Peyer's patch (tissue), 4 donors: Measurements from ENCODE around the gene SAAL1.

Experiments
- POLR2A ChIP-seq, 2 donors: fragments of 450-650 bp; IDR thresholded peaks; one replicate each; pipeline ENCODE4 v1.5.1; 2017; ENCODE audit warnings: antibody characterized with exemption in 2 of 2, mild to moderate bottlenecking in 2 of 2, moderate library complexity in 2 of 2
- TF ChIP-seq, protein P1 (sequence below), 6 experiments: fragments of 450-650 bp in 4 of 6; fragments of 200-600 bp in 2 of 6; sonication (generic) in 1 of 6; IDR thresholded peaks; one replicate each; pipeline ENCODE4 v1.5.1; 2017 to 2019; ENCODE audit warnings: antibody characterized with exemption in 6 of 6, mild to moderate bottlenecking in 3 of 6, moderate library complexity in 1 of 6

DNA sequence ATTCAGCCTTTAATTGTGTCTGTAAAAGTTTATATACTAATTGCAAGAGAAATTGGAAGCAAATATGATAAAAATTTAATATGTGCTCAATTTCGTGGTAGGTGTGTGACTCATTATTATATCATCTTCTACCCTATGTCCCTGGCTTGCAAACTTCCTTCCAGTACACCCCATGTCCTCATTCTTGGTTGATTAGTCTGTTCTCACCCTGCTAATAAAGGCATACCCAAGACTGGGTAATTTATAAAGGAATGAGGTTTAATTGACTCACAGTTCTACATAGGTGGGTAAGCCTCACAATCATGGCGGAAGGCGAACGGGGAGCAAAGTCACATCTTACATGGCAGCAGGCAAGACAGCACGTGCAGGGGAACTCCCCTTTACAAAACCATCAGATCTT lies 38.4 kb upstream of the SAAL1 start:
- no peak for TF ChIP-seq POLR2A (IDR thresholded peaks at IDR 0.05)
- TF ChIP-seq, protein P1, sequence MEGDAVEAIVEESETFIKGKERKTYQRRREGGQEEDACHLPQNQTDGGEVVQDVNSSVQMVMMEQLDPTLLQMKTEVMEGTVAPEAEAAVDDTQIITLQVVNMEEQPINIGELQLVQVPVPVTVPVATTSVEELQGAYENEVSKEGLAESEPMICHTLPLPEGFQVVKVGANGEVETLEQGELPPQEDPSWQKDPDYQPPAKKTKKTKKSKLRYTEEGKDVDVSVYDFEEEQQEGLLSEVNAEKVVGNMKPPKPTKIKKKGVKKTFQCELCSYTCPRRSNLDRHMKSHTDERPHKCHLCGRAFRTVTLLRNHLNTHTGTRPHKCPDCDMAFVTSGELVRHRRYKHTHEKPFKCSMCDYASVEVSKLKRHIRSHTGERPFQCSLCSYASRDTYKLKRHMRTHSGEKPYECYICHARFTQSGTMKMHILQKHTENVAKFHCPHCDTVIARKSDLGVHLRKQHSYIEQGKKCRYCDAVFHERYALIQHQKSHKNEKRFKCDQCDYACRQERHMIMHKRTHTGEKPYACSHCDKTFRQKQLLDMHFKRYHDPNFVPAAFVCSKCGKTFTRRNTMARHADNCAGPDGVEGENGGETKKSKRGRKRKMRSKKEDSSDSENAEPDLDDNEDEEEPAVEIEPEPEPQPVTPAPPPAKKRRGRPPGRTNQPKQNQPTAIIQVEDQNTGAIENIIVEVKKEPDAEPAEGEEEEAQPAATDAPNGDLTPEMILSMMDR (IDR thresholded peaks at IDR 0.05): no peak
